ENCODE data around the gene USP24. TPM values are rescaled to one million over a fixed set of nuclear protein-coding genes. Genes with fewer than 3 reads are reported as not detected.

USP24 gene
- total and polyA plus RNA-seq, 3 donors from 2014 or later = 20.2 to 50.9 (median 50.3) TPM

GRCh38 chr1:55076356-55076755 is 138.8 kb downstream of the USP24 start:
- TF ChIP-seq CTCF (IDR thresholded peaks at IDR 0.05) = no peak
- TF ChIP-seq POLR2A (IDR thresholded peaks at IDR 0.05) = no peak
- no peak overlapping the region for H3K4me3 ChIP-seq
- no peaks in the 10 kb centered on the region for H3K9me3 ChIP-seq
- no peaks in the 10 kb centered on the region for H3K36me3 ChIP-seq (ENCODE audit: low read depth, missing control alignments)
- 78 to 79% methylated on average over 1 of the region's 1 CpG for WGBS, 2 donors
- H3K4me1 ChIP-seq = no peaks in the 10 kb centered on the region
- H3K27ac ChIP-seq = no peak overlapping the region
- H3K27me3 ChIP-seq = no peaks in the 10 kb centered on the region
- intact Hi-C loops (cut with DNase I; ENCODE audit: low total_unique reads) = no loop called here
- DNase-seq = no peak

- Histone ChIP-seq H3K36me3 (ENCODE audit: low read depth, missing control alignments) (no peaks in the 10 kb centered on the region), H3K4me1 (no peaks in the 10 kb centered on the region), H3K9me3 (no peaks in the 10 kb centered on the region), H3K27ac (no peak overlapping the region), H3K4me3 (no peak overlapping the region), H3K27me3 (no peaks in the 10 kb centered on the region)
- intact Hi-C loops (cut with DNase I; ENCODE audit: low total_unique reads) = no loop called here
- TF ChIP-seq CTCF (IDR thresholded peaks at IDR 0.05) = no peak
- no peak for TF ChIP-seq POLR2A (IDR thresholded peaks at IDR 0.05)
- DNase-seq = no peak
- WGBS, 2 donors = 93 to 95% methylated on average over 2 of the region's 2 CpGs
These were observed 140.7 kb downstream of the USP24 start for GRCh38 chr1:55074455-55074854.

- Histone ChIP-seq H3K4me1 (no peaks in the 10 kb centered on the region), H3K27me3 (no peaks in the 10 kb centered on the region), H3K4me3 (no peak overlapping the region), H3K9me3 (no peaks in the 10 kb centered on the region), H3K36me3 (ENCODE audit: low read depth, missing control alignments) (no peaks in the 10 kb centered on the region), H3K27ac (no peak overlapping the region)
- intact Hi-C loops (cut with DNase I; ENCODE audit: low total_unique reads) = no loop called here
- DNase-seq = no peak
- TF ChIP-seq CTCF (IDR thresholded peaks at IDR 0.05) (no peak), POLR2A (IDR thresholded peaks at IDR 0.05) (no peak)
- WGBS, 2 donors = 88 to 94% methylated on average over 3 of the region's 3 CpGs
These were observed 141.8 kb downstream of the USP24 start for GRCh38 chr1:55073187-55073916.

GRCh38 chr1:55071477-55071876 is 143.7 kb downstream of the USP24 start:
- Histone ChIP-seq H3K9me3 (no peaks in the 10 kb centered on the region), H3K36me3 (ENCODE audit: low read depth, missing control alignments) (no peaks in the 10 kb centered on the region), H3K4me3 (no peak overlapping the region), H3K27ac (no peak overlapping the region), H3K4me1 (no peaks in the 10 kb centered on the region), H3K27me3 (no peaks in the 10 kb centered on the region)
- 50 to 52% methylated on average over 8 of the region's 8 CpGs for WGBS, 2 donors
- TF ChIP-seq POLR2A (IDR thresholded peaks at IDR 0.05) (no peak), CTCF (IDR thresholded peaks at IDR 0.05) (peak in 1 of 3 experiments; percentile 11)
- peak; percentile 62 for DNase-seq
- intact Hi-C loops (cut with DNase I; ENCODE audit: low total_unique reads) = no loop called here
